Astrocyte of the cerebellum (primary cell): Measurements from ENCODE around the gene ZSWIM6.

ENCODE experiments used
- DNase-seq: peaks from one replicate; pipeline ENCODE4 v3.0.0-alpha.2; 2011; ENCODE audit warnings: low read depth
- H3K4me3 ChIP-seq: 2 replicates; pipeline ENCODE4 v1.5.1; 2011; ENCODE audit warnings: mild to moderate bottlenecking, low read depth, low read length, moderate library complexity
- CTCF ChIP-seq: IDR thresholded peaks from 2 replicates; pipeline ENCODE4 v1.5.1; 2012; ENCODE audit warnings: low read length, low read depth, moderate library complexity, mild to moderate bottlenecking; ENCODE audit errors: missing control alignments
- in situ Hi-C: cut with HindIII; loops from 2 replicates; pipeline ENCODE4 v1.10.0; 2017; ENCODE audit warnings: low sequenced_read_pairs

The ZSWIM6 gene

GRCh38 chr5:61538722-61539501 is 206.9 kb downstream of the ZSWIM6 start:
- no peak for TF ChIP-seq CTCF
- no peak overlapping the region for H3K4me3 ChIP-seq
- in situ Hi-C loops: no loop called here
- no peak for DNase-seq

- in situ Hi-C loops: no loop called here
- no peak for DNase-seq
- no peak for TF ChIP-seq CTCF
- H3K4me3 ChIP-seq: no peak overlapping the region
These were observed 217.5 kb downstream of the ZSWIM6 start for GRCh38 chr5:61549530-61549929.

GRCh38 chr5:61551637-61552313 is 219.7 kb downstream of the ZSWIM6 start:
- no peak for DNase-seq
- in situ Hi-C loops: no loop called here
- no peak overlapping the region for H3K4me3 ChIP-seq
- no peak for TF ChIP-seq CTCF

GRCh38 chr5:61559146-61559545 is 227.1 kb downstream of the ZSWIM6 start:
- no peak overlapping the region for H3K4me3 ChIP-seq
- in situ Hi-C loops: no loop called here
- TF ChIP-seq CTCF: no peak
- DNase-seq: no peak

GRCh38 chr5:61559722-61560121 is 227.7 kb downstream of the ZSWIM6 start:
- in situ Hi-C loops: no loop called here
- DNase-seq: no peak
- TF ChIP-seq CTCF: no peak
- no peak overlapping the region for H3K4me3 ChIP-seq

- H3K4me3 ChIP-seq: no peak overlapping the region
- no peak for DNase-seq
- in situ Hi-C loops: no loop called here
- TF ChIP-seq CTCF: no peak
These were observed 231.3 kb downstream of the ZSWIM6 start for GRCh38 chr5:61563401-61563800.
